KMS-11 (cell line): Measurements from ENCODE around the gene ANKRD50.

Source experiments
- H2AFZ ChIP-seq: fragments of 200-600 bp; sonication (generic); 2 replicates; pipeline ENCODE4 v1.6.1; 2016; ENCODE audit warnings: antibody characterized with exemption, mixed run types, low read depth
- H3K27ac ChIP-seq: fragments of 200-600 bp; sonication (generic); 2 replicates; pipeline ENCODE4 v1.6.1; 2016; ENCODE audit warnings: mild to moderate bottlenecking, mixed run types
- H3K27me3 ChIP-seq: fragments of 200-600 bp; sonication (generic); 2 replicates; pipeline ENCODE4 v1.6.1; 2017; ENCODE audit warnings: mild to moderate bottlenecking, low read depth, mixed run types, moderate library complexity; ENCODE audit not compliant: insufficient read depth
- H3K36me3 ChIP-seq: fragments of 200-600 bp; sonication (generic); 2 replicates; pipeline ENCODE4 v1.6.1; 2017; ENCODE audit warnings: mild to moderate bottlenecking, mixed run types; ENCODE audit not compliant: insufficient read depth
- H3K4me1 ChIP-seq: fragments of 200-600 bp; sonication (generic); 2 replicates; pipeline ENCODE4 v1.6.1; 2016; ENCODE audit warnings: mild to moderate bottlenecking, low read depth, mixed run types; ENCODE audit not compliant: poor library complexity, severe bottlenecking
- H3K4me2 ChIP-seq: fragments of 200-600 bp; sonication (generic); 2 replicates; pipeline ENCODE4 v1.7.0; 2016; ENCODE audit warnings: mild to moderate bottlenecking, mixed run types
- H3K4me3 ChIP-seq: fragments of 200-600 bp; sonication (generic); IDR thresholded peaks from 2 replicates; pipeline ENCODE4 v1.6.1; 2017; ENCODE audit warnings: low read depth, low read length, mixed read lengths; ENCODE audit not compliant: insufficient read depth
- H3K79me2 ChIP-seq: fragments of 200-600 bp; sonication (generic); 2 replicates; pipeline ENCODE4 v1.6.1; 2016; ENCODE audit warnings: low read depth, mixed run types; ENCODE audit not compliant: insufficient read depth
- H3K9ac ChIP-seq: fragments of 200-600 bp; sonication (generic); 2 replicates; pipeline ENCODE4 v1.6.1; 2016; ENCODE audit warnings: mild to moderate bottlenecking, mixed run types
- H4K20me1 ChIP-seq: fragments of 200-600 bp; sonication (generic); 2 replicates; pipeline ENCODE4 v1.6.1; 2016; ENCODE audit warnings: mild to moderate bottlenecking, mixed run types; ENCODE audit not compliant: insufficient read depth
- CTCF ChIP-seq: fragments of 200-600 bp; sonication (generic); conservative IDR thresholded peaks from 2 replicates; pipeline ENCODE4 v1.6.1; 2017; ENCODE audit warnings: low read depth, mild to moderate bottlenecking, antibody characterized with exemption, low read length, moderate library complexity, mixed read lengths

ANKRD50 gene

GRCh38 chr4:124708517-124709300 is 3.8 kb downstream of the ANKRD50 start:
- H3K27ac ChIP-seq = no peak overlapping the region
- H4K20me1 ChIP-seq = no peaks in the 10 kb centered on the region
- no peak for TF ChIP-seq CTCF
- H3K4me1 ChIP-seq = peaks cover 44% of the 10 kb centered on the region
- H3K4me2 ChIP-seq = peak overlapping the region; percentile 34
- H3K9ac ChIP-seq = no peak overlapping the region
- peaks cover 34% of the 10 kb centered on the region for H3K79me2 ChIP-seq
- no peaks in the 10 kb centered on the region for H3K27me3 ChIP-seq
- no peak overlapping the region for H2AFZ ChIP-seq
- no peak overlapping the region for H3K4me3 ChIP-seq
- H3K36me3 ChIP-seq = no peaks in the 10 kb centered on the region

- no peaks in the 10 kb centered on the region for H3K36me3 ChIP-seq
- peaks cover 24% of the 10 kb centered on the region for H3K79me2 ChIP-seq
- H3K4me2 ChIP-seq = no peak overlapping the region
- H3K27me3 ChIP-seq = no peaks in the 10 kb centered on the region
- H2AFZ ChIP-seq = no peak overlapping the region
- no peak overlapping the region for H3K4me3 ChIP-seq
- H3K27ac ChIP-seq = no peak overlapping the region
- H3K9ac ChIP-seq = no peak overlapping the region
- no peak for TF ChIP-seq CTCF
- H3K4me1 ChIP-seq = peaks cover 29% of the 10 kb centered on the region
- H4K20me1 ChIP-seq = no peaks in the 10 kb centered on the region; the same call in 1 of the 2 replicates
These were observed 7.1 kb downstream of the ANKRD50 start for GRCh38 chr4:124705393-124705792.

- Histone ChIP-seq H3K27me3 (no peaks in the 10 kb centered on the region), H3K4me3 (no peak overlapping the region), H2AFZ (no peak overlapping the region), H3K36me3 (no peaks in the 10 kb centered on the region), H3K4me1 (peaks cover 6% of the 10 kb centered on the region), H3K9ac (no peak overlapping the region), H3K79me2 (peaks cover 4% of the 10 kb centered on the region; the same call in 1 of the 2 replicates), H4K20me1 (no peaks in the 10 kb centered on the region; the same call in 1 of the 2 replicates), H3K4me2 (no peak overlapping the region), H3K27ac (no peak overlapping the region)
- no peak for TF ChIP-seq CTCF
These were observed 9.4 kb downstream of the ANKRD50 start for GRCh38 chr4:124703154-124703553.

- Histone ChIP-seq H4K20me1 (no peaks in the 10 kb centered on the region), H3K79me2 (no peaks in the 10 kb centered on the region), H3K36me3 (no peaks in the 10 kb centered on the region), H3K27me3 (no peaks in the 10 kb centered on the region), H3K4me2 (no peak overlapping the region), H3K4me1 (no peaks in the 10 kb centered on the region), H3K4me3 (no peak overlapping the region), H2AFZ (no peak overlapping the region), H3K9ac (no peak overlapping the region), H3K27ac (no peak overlapping the region)
- no peak for TF ChIP-seq CTCF
These were observed 15.1 kb downstream of the ANKRD50 start for GRCh38 chr4:124697441-124697840.
